ENCODE measurements around the gene PARPBP.
"Not testable (repeated sequence)": the region's sequence is repeated elsewhere in the genome, so short reads cannot be mapped to it uniquely, and the experiment has no call there.

The PARPBP gene

DNA sequence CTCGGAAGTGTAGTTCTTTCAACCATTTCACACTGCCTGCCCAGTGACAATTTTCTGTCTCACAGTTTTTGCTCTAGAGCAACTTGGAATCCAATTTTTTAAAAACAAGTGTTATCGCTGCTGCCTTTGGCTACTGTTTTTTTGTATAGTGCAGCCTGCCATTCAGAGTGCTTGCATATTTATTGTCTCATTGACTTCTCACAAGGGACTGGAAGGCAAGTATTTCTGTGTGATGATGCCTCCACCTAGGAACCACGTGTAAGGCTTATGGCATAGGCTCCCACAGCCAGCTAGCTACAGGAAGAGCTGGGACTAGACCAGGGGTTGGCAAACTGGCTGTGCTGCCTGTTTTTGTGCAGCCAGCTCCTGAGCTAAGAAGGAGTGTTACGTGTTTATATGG, 903 bp downstream of the PARPBP start:
- TF ChIP-seq CTCF (IDR thresholded peaks at IDR 0.05), result no peak
- no peak for TF ChIP-seq ZFX (IDR thresholded peaks at IDR 0.05; ENCODE audit: borderline replicate concordance)
- peak overlapping the region; percentile 80 for H3K27ac ChIP-seq

- H3K27ac ChIP-seq, result peak overlapping the region; percentile 80
These were observed 1.3 kb downstream of the PARPBP start for GRCh38 chr12:102121328-102121727.

- H3K27ac ChIP-seq, result not testable (repeated sequence)
These were observed 10.7 kb downstream of the PARPBP start for GRCh38 chr12:102130720-102131119.

DNA sequence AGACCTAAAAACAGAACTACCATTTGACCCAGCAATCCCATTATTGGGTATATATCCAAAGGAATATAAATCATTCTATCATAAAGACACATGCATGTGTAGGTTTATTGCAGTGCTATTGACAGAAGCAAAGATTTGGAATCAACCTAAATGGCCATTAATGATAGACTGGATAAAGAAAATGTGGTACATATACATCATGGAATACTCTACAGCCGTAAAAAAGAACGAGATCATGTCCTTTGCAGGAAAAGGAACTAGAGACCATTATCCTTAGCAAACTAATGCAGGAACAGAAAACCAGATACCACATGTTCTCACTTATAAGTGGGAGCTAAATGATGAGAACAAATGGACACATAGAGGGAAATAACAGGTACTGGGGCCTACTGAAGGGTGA, 11.5 kb downstream of the PARPBP start:
- not testable (repeated sequence) for H3K27ac ChIP-seq

- H3K27ac ChIP-seq, result not testable (repeated sequence)
These were observed 17.6 kb downstream of the PARPBP start for GRCh38 chr12:102137619-102138018.

DNA sequence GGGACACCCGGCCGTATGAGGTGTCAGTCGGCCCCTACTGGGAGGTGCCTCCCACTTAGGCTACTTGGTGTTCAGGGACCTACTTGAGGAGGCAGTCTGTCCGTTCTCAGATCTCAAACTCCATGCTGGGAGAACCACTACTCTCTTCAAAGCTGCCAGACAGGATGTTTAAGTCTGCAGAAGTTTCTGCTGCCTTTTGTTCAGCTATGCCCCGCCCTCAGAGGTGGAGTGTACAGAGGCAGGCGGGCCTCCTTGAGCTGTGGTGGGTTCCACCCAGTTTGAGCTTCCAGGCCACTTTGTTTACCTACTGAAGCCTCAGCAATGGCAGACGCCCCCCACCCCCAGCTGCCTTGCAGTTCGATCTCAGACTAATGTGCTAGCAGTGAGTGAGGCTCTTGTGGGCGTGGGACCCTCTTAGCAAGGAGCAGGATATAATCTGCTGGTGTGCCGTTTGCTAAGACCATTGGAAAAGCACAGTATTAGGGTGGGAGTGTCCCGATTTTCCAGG, 22.9 kb downstream of the PARPBP start:
- not testable (repeated sequence) for H3K27ac ChIP-seq

GRCh38 chr12:102144221-102144620, 24.2 kb downstream of the PARPBP start:
- TF ChIP-seq CTCF (IDR thresholded peaks at IDR 0.05) (no peak), ZFX (IDR thresholded peaks at IDR 0.05; ENCODE audit: borderline replicate concordance) (no peak)
- H3K27ac ChIP-seq, result no peak overlapping the region

- H3K27ac ChIP-seq, result not testable (repeated sequence)
These were observed 27.1 kb downstream of the PARPBP start for GRCh38 chr12:102147062-102147587.

DNA sequence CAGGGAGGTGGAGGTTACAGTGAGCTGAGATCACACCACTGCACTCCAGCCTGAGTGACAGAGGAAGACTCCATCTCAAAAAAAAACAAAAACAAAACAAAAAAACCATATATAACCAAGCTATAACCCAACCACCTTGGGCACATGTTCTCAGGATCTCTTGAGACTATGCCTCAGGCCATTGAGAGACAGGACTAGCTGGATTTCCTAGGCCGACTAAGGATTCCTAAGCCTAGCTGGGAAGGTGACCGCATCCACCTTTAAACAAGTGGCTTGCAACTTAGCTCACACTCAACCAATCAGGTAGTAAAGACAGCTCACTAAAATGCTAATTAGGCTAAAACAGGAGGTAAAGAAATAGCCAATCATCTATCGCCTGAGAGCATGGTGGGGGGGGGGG, 35.2 kb downstream of the PARPBP start:
- not testable (repeated sequence) for H3K27ac ChIP-seq

GRCh38 chr12:102163383-102163782, 43.4 kb downstream of the PARPBP start:
- TF ChIP-seq CTCF (IDR thresholded peaks at IDR 0.05) (no peak), ZFX (IDR thresholded peaks at IDR 0.05; ENCODE audit: borderline replicate concordance) (no peak)
- H3K27ac ChIP-seq, result no peak overlapping the region

DNA sequence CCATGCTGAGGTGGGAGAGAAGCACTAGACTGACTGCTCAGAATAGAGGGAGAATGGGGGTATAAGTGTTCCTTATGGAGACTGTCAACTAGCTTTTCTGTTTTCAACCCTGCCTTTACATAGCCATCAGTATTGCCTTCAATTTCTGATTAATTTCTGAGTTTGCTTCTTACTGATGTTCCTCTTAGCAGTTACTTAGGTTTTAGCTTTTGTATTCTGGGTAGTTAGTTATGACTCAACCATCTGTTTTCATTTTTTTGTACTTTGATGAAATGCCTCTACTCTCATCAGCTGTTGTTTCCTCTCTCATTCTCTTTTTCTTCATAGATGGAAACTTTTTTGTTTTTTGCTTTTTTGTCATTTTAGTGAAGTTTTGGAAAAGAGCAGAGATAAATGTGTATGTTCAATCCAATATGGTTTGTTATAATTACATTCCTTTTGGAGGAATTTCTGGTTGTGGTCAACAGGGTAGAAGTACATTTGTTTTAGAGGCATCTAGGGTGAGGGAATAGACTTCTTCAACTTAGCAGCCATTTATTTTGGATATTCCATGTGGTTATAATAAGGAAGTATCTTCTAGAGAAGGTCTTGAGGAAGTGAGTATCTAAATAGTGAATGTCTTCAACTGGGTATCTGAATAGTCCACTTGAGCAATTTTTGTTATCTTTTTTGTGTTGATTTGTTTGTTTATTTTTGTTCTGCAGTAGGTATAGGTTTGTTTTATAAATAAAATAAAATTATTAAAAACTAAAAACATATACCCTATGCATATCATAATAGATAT, 48.0 kb downstream of the PARPBP start:
- TF ChIP-seq ZFX (IDR thresholded peaks at IDR 0.05; ENCODE audit: borderline replicate concordance) (no peak), CTCF (IDR thresholded peaks at IDR 0.05) (no peak)
- no peak overlapping the region for H3K27ac ChIP-seq

Data from 22Rv1 (cell line).